Stimulated activated naive CD8-positive, alpha-beta T cell treated with anti-CD3 and anti-CD28 coated beads, Interleukin-15, amount 100 ng/mL, for 72 hours (primary cell): ENCODE data around the gene MAGI2.
A peak's percentile ranks its signal among the peaks of the same experiment; 100 is the strongest.
"Not testable (repeated sequence)": the region's sequence is repeated elsewhere in the genome, so short reads cannot be mapped to it uniquely, and the experiment has no call there.

Source experiments
- ATAC-seq: fragments of 150-1000 bp; cut with Tn5 transposase; 2 replicates; pipeline ENCODE4 v1.10.0; 2021; ENCODE audit warnings: mild to moderate bottlenecking, moderate library complexity
- DNase-seq, 2 donors: peaks; one replicate each; pipeline ENCODE4 v3.0.0; 2021 to 2022
- H3K27ac Mint-ChIP-seq, 2 donors: one replicate each; pipeline ENCODE4 v1.8.0; 2022; ENCODE audit warnings: mild to moderate bottlenecking in 2 of 2, mixed read lengths in 2 of 2, moderate library complexity in 2 of 2
- H3K27me3 Mint-ChIP-seq: one replicate; pipeline ENCODE4 v1.8.0; 2022; ENCODE audit warnings: mixed read lengths
- H3K4me1 Mint-ChIP-seq: one replicate; pipeline ENCODE4 v1.8.0; 2022; ENCODE audit warnings: mild to moderate bottlenecking, mixed read lengths
- H3K4me3 Mint-ChIP-seq, 2 donors: one replicate each; pipeline ENCODE4 v1.8.0; 2022; ENCODE audit warnings: mild to moderate bottlenecking in 2 of 2, mixed read lengths in 2 of 2, moderate library complexity in 1 of 2
- H3K9me3 Mint-ChIP-seq, 2 donors: one replicate each; pipeline ENCODE4 v1.8.0; 2022; ENCODE audit warnings: mixed read lengths in 2 of 2

The MAGI2 gene

GRCh38 chr7:78254726-78255055 lies 1198.8 kb downstream of the MAGI2 start:
- Mint-ChIP-seq H3K27me3 (no peaks in the 10 kb centered on the region), H3K4me3 (no peak overlapping the region), H3K27ac (no peak overlapping the region), H3K9me3 (no peaks in the 10 kb centered on the region), H3K4me1 (no peaks in the 10 kb centered on the region)
- no peak for DNase-seq
- ATAC-seq = no peak

DNA sequence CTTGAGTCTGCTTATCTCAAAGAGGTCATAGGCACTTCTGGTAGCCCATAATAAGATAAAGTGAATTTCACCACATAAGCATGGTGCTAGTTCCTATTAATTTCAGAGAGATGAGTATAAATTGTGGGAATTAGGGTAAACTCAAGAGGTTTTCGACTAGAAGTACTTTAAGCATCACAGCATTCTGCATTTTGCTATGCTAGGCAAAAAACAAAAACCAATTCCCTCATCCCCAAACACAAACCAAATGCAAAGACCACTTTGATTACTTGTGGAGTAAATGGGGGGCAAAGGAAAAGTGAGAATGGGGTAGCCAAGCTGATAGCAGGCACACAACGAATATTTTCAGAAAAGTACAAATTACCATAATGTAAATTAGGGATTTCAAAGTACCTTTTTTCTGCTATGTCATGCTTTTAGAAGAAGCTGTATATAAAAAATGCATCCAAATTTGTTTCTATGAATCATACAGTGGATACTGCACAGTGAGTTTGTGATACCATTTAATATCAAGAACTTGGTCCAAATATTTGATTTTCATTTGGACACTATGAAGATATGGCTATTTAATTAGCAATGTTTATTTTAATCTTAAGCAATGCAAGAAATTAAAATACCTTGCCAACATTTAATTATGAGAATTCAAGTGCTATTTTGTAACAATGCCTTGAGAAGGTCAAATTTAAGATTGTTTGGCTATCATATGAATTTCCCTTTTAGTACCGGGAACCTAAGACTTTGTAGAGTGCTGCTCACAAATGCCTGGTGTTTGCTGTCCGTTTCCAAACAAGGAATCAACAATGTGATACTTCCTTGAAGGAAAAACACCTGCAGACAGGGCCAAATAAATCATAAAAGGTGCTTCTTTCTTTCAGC lies 1199.4 kb downstream of the MAGI2 start:
- Mint-ChIP-seq H3K9me3 (no peaks in the 10 kb centered on the region), H3K27ac (no peak overlapping the region), H3K4me1 (no peaks in the 10 kb centered on the region), H3K27me3 (no peaks in the 10 kb centered on the region), H3K4me3 (no peak overlapping the region)
- ATAC-seq (no peak), DNase-seq (no peak)

DNA sequence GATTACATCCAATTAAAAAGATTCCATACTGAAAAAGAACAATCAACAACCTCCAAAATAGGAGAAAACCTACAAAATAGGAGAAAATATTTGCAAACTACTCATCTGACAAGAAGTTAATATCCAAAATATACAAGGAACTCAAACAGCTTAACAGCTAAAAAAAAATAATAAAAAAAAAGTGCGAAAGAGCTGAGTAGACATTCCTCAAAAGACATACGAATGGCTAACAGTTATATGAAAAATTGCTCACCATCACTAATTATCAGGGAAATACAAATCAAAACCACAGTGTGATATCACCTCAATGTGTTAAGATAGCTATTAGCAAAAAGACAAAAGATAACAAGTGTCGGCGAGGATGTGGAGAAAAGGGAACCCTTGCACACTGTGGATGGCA lies 1204.6 kb downstream of the MAGI2 start:
- Mint-ChIP-seq H3K9me3 (peaks cover 14 to 25% of the 10 kb centered on the region in 2 donors), H3K4me3 (no peak overlapping the region), H3K27me3 (no peaks in the 10 kb centered on the region), H3K4me1 (no peaks in the 10 kb centered on the region), H3K27ac (no peak overlapping the region)
- no peak for DNase-seq
- no peak for ATAC-seq

DNA sequence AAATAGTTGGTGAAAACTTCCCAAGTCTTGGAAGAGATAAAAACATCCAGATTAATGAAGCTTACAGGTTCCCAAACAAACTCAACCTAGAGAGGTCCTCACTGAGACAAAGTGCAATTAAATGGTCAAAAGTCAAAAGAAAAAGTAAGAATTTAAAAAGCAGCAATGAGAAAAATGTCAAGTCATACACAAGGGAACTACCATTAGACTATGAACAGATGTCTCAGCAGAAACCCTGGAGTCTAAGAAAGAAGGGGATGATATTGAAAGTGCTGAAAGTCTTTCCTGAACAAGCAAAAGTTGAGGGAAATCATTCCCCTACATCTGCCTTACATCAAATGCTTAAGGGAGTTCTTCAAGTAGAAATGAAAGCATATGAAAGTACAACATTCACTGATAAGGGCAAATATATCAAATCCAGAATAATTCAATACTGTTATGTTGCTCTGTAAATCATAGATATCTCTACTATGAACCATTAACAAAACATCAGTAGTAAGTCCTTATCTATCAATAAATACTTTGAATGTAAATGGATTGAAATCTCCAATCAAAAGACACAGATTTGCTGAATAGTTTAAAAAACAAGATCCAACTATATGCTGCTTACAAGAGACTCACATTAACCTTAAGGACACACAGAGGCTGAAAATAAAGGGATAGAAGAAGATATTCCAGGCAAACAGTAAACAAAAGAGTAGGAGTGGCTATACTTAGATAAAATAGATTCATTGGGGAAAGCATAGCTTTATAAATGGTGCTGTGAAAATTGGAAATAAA lies 1205.4 kb downstream of the MAGI2 start:
- Mint-ChIP-seq H3K4me3 (no peak overlapping the region), H3K27ac (no peak overlapping the region), H3K27me3 (no peaks in the 10 kb centered on the region), H3K4me1 (no peaks in the 10 kb centered on the region), H3K9me3 (peaks cover 14 to 25% of the 10 kb centered on the region in 2 donors)
- DNase-seq (no peak), ATAC-seq (no peak)

DNA sequence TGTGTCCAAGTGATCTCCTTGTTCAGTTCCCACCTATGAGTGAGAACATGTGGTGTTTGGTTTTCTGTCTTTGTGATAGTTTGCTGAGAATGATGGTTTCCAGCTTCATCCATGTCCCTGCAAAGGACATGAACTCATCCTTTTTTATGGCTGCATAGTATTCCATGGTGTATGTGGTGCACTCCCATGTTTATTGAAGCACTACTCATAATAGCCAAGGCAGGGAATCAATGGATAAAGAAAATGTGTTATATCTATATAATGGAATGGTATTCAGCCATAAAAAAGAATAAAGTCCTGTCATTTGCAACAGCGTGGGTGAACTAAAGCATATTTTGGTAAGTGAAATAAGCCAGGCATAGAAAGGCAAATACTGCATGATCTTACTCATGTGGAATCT lies 1213.3 kb downstream of the MAGI2 start:
- ATAC-seq, H3K27ac Mint-ChIP-seq, DNase-seq, H3K27me3 Mint-ChIP-seq, H3K4me3 Mint-ChIP-seq, H3K4me1 Mint-ChIP-seq: not testable (repeated sequence)
- peaks cover 14 to 18% of the 10 kb centered on the region in 2 donors for H3K9me3 Mint-ChIP-seq

DNA sequence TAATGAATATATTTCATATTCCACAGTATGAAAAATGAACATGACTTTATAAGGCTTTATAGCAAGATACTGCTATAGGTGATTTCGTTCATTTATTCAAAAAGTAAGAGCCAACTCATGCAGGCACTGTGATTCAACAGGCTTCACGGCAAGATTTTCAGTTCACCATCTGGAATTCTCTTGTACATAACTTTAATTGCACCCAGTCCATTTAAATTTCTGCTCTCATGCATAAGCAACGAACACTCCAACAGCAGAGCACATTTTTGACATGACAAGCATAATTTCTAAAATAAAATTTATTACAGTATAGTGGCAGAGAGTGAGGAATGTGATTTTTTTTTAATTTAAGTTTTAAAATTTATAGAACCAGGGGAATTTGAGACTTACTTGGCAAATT lies 1218.8 kb downstream of the MAGI2 start:
- ATAC-seq (no peak), DNase-seq (no peak)
- Mint-ChIP-seq H3K4me1 (no peaks in the 10 kb centered on the region), H3K27me3 (no peaks in the 10 kb centered on the region), H3K9me3 (peaks cover 8 to 24% of the 10 kb centered on the region in 2 donors), H3K27ac (no peak overlapping the region), H3K4me3 (no peak overlapping the region)

DNA sequence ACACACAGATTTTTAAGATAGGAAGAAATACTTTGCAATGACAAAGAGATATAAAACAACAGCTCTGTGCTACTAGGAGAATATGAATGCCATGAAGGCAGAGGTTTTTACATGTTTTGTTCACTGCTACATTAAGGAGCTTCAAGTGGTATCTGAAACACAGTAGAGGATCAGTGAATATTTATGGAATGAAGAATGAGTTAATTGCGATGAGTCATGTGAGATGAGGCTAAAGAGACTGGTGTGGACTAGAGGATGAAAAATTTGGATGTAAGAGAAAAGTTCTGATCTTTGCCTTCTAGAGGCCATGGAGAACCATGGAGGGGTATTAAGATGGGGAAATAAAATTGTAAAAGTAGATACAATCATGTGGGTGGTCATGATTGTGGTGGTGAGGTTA lies 1220.7 kb downstream of the MAGI2 start:
- Mint-ChIP-seq H3K27ac (no peak overlapping the region), H3K27me3 (no peaks in the 10 kb centered on the region), H3K4me3 (no peak overlapping the region), H3K9me3 (peaks cover 0 to 15% of the 10 kb centered on the region in 2 donors), H3K4me1 (no peaks in the 10 kb centered on the region)
- DNase-seq (no peak), ATAC-seq (no peak)

DNA sequence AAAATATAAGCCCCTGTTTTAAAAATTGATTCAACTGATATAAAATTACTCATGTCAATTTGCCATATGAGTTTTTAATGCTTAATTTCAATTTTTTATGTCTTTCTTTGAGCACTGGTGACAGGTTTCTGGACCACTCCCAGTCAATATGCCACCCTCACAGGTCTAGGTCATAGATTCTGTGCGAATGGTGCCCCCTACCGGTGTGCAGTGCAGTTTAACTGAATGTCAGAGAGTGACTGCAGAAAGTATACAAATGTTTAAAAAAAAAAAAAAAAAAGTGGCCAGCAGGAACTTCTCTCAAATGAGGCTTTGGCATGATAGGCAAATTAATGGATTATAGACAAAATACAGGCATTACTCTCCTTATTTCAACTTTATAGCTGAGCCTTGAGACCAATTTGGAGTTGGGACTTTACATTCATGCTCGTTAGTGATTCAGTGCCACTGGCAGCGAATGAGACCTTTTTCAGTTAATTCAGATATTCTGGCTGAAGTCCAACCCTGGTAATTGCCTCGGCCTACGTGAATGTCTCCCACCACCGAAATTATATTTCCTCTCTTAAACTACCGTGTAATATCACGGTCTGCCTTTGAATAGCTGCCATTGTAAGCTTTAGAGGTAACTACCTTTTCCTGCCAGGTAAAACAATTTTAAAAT lies 1227.3 kb downstream of the MAGI2 start:
- Mint-ChIP-seq H3K9me3 (no peaks in the 10 kb centered on the region), H3K4me3 (no peak overlapping the region), H3K4me1 (no peaks in the 10 kb centered on the region), H3K27ac (no peak overlapping the region), H3K27me3 (no peaks in the 10 kb centered on the region)
- peak in 1 of 2 donors; percentile 13 for DNase-seq
- ATAC-seq = no peak

DNA sequence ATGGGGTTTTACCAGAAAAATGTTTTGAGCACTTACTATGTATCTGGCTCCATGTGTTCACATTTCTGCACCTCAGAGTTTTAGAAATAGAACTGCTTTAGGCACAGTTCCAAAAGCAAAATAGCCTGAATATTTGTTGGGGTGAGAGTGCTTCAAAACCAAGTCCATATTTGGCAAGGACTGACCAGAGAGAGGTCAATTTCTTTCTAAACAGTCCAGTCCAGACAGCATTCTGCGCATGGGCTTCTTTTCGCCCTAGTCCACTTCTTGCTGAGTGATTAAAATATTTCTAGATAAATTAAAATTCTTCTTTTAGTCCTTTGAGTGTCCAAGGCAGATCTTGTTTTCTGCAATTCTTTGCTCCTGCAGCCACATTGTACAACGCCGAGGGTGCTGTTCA lies 1227.9 kb downstream of the MAGI2 start:
- no peak for DNase-seq
- H3K27me3 Mint-ChIP-seq = no peaks in the 10 kb centered on the region
- no peak for ATAC-seq

GRCh38 chr7:78224923-78225322 lies 1228.5 kb downstream of the MAGI2 start:
- no peaks in the 10 kb centered on the region for H3K4me1 Mint-ChIP-seq
- H3K9me3 Mint-ChIP-seq = no peaks in the 10 kb centered on the region
- DNase-seq (no peak), ATAC-seq (no peak)
- H3K4me3 Mint-ChIP-seq = no peak overlapping the region
- H3K27ac Mint-ChIP-seq = no peak overlapping the region
- no peaks in the 10 kb centered on the region for H3K27me3 Mint-ChIP-seq

More for the DNA sequence above, 1227.9 kb downstream of the MAGI2 start:
- Mint-ChIP-seq H3K4me3 (no peak overlapping the region), H3K4me1 (no peaks in the 10 kb centered on the region), H3K9me3 (no peaks in the 10 kb centered on the region), H3K27ac (no peak overlapping the region)

GRCh38 chr7:78223598-78223997 lies 1229.9 kb downstream of the MAGI2 start:
- Mint-ChIP-seq H3K4me3 (no peak overlapping the region), H3K4me1 (no peaks in the 10 kb centered on the region), H3K27ac (no peak overlapping the region), H3K27me3 (no peaks in the 10 kb centered on the region), H3K9me3 (no peaks in the 10 kb centered on the region)
- ATAC-seq (no peak), DNase-seq (no peak)

DNA sequence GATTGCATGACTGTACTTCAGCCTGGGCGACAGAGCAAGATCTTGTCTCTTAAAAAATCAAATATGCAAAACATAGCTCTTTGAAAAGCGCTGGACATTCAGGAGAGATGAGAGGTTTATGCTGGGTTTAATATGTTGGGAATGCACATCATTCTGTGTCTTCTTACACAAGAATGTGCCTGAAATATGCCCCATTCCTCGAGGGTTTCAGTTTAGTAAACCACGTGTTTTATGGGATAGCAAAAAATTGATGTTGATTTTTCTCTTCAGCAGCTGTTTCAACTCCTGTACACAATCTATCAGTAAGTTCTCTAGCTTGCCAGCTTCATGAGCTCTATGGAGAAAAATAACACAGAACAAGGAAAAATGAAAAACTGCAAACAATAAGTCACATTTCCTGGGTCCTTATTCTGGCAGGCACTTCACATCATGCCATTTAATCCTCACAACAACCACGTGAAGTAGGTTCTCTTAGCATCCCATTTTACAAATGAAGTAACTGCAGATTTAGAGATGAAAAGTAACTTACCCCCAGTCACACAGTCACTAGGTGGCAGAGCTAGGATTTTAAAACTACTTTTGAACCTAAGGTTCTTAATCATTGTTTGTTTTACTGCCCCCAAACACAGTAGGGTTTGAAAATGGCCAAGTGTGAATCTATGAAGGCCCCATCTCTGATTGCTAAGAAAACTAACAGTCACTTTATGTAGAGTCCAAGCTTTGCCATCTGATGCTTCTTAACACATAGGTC lies 1231.3 kb downstream of the MAGI2 start:
- Mint-ChIP-seq H3K4me1 (no peaks in the 10 kb centered on the region), H3K4me3 (no peak overlapping the region), H3K27ac (no peak overlapping the region), H3K9me3 (no peaks in the 10 kb centered on the region), H3K27me3 (no peaks in the 10 kb centered on the region)
- no peak for DNase-seq
- ATAC-seq = no peak

DNA sequence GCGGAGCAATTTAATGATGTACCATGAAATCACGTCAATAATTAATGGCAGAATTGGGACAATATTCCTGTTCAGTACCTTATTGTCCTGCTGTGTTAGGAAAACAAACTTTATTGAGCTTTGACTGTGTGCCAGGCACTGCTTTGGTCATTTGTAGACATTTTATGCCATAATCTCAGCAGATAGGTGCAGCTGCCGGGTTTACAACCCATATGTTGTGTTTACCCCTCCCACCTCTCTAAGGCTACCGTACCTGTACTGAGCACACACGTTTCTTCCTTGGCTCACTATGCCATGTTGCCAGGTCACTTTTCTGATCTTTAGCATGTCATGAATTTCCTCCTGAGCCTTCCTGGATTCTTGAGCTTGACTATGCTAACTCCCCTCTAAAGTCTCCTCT lies 1232.7 kb downstream of the MAGI2 start:
- H3K4me1 Mint-ChIP-seq = no peaks in the 10 kb centered on the region
- ATAC-seq (no peak), DNase-seq (no peak)
- no peak overlapping the region for H3K4me3 Mint-ChIP-seq
- no peak overlapping the region for H3K27ac Mint-ChIP-seq
- H3K9me3 Mint-ChIP-seq = no peaks in the 10 kb centered on the region
- no peaks in the 10 kb centered on the region for H3K27me3 Mint-ChIP-seq

GRCh38 chr7:78218876-78219275 lies 1234.6 kb downstream of the MAGI2 start:
- H3K9me3 Mint-ChIP-seq = no peaks in the 10 kb centered on the region
- ATAC-seq = no peak
- no peaks in the 10 kb centered on the region for H3K27me3 Mint-ChIP-seq
- no peak for DNase-seq
- H3K27ac Mint-ChIP-seq = no peak overlapping the region
- no peaks in the 10 kb centered on the region for H3K4me1 Mint-ChIP-seq
- no peak overlapping the region for H3K4me3 Mint-ChIP-seq

GRCh38 chr7:78218051-78218450 lies 1235.4 kb downstream of the MAGI2 start:
- no peaks in the 10 kb centered on the region for H3K4me1 Mint-ChIP-seq
- ATAC-seq (no peak), DNase-seq (no peak)
- H3K27me3 Mint-ChIP-seq = no peaks in the 10 kb centered on the region
- H3K27ac Mint-ChIP-seq = no peak overlapping the region
- H3K4me3 Mint-ChIP-seq = no peak overlapping the region
- H3K9me3 Mint-ChIP-seq = no peaks in the 10 kb centered on the region
